ENCODE results near the gene PLBD2. TPM values are rescaled to one million over a fixed set of nuclear protein-coding genes. Genes with fewer than 3 reads are reported as not detected.

The PLBD2 gene
- 91.4 to 102 TPM (median 102 TPM) in 3 replicates for total RNA-seq
- long read RNA-seq, full-length matches to known transcripts, result 69 of 92 reads
- long read RNA-seq, partial matches to known transcripts, result 4 of 92 reads
- long read RNA-seq, other reads (novel, unspliced or antisense), result 19 of 92 reads

DNA sequence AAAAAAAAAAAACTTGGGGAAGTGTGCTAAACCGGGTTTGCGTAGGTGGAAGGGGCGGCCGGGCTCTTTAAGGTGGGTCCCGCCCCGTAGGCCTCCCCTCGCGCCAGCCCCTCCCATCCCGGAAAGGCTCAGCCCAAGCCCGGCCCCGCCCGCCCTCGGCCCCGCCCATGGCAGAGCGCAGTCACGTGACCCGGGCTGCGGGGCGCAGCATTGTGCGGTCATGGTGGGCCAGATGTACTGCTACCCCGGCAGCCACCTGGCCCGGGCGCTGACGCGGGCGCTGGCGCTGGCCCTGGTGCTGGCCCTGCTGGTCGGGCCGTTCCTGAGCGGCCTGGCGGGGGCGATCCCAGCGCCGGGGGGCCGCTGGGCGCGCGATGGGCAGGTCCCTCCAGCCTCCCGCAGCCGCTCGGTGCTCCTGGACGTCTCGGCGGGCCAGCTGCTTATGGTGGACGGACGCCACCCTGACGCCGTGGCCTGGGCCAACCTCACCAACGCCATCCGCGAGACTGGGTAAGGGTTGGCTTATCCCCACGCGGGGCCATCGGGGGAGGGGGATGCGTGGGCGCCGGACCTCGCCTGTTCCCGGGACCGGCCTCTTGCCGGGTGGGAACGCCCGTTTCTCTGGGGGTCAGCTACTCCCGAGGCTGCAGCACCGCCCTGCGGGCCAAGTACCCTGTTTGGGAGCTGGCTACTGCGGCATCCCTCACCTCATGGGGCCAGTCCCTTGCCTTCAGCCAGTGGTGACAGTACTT, at the start of gene PLBD2:
PLBD2 (plus strand) TSS at position 207 of the 752 bp plus-strand sequence; CDS start at position 221, 14 bp downstream.
- Mint-ChIP-seq H3K9me3 (ENCODE audit: low read depth) (no peaks in the 10 kb centered on the region), H3K4me1 (ENCODE audit: low read depth) (peaks cover 18% of the 10 kb centered on the region), H3K4me3 (ENCODE audit: unreplicated experiment) (peak within 1 kb of the TSS; percentile 84), H3K27me3 (ENCODE audit: low read depth) (no peaks in the 10 kb centered on the region), H3K36me3 (ENCODE audit: low read depth) (no peaks in the 10 kb centered on the region), H3K27ac (ENCODE audit: unreplicated experiment) (peak within 1 kb of the TSS; percentile 84)
- TF ChIP-seq, protein P1, sequence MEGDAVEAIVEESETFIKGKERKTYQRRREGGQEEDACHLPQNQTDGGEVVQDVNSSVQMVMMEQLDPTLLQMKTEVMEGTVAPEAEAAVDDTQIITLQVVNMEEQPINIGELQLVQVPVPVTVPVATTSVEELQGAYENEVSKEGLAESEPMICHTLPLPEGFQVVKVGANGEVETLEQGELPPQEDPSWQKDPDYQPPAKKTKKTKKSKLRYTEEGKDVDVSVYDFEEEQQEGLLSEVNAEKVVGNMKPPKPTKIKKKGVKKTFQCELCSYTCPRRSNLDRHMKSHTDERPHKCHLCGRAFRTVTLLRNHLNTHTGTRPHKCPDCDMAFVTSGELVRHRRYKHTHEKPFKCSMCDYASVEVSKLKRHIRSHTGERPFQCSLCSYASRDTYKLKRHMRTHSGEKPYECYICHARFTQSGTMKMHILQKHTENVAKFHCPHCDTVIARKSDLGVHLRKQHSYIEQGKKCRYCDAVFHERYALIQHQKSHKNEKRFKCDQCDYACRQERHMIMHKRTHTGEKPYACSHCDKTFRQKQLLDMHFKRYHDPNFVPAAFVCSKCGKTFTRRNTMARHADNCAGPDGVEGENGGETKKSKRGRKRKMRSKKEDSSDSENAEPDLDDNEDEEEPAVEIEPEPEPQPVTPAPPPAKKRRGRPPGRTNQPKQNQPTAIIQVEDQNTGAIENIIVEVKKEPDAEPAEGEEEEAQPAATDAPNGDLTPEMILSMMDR (IDR thresholded peaks at IDR 0.05), result peak; percentile 47
- DNase-seq (ENCODE audit: low spot score), result no peak

- H3K4me3 Mint-ChIP-seq (ENCODE audit: unreplicated experiment), result no peak overlapping the region
- TF ChIP-seq, protein P1 (IDR thresholded peaks at IDR 0.05), result peak; percentile 52
- H3K36me3 Mint-ChIP-seq (ENCODE audit: low read depth), result peaks cover 13% of the 10 kb centered on the region
- DNase-seq (ENCODE audit: low spot score), result no peak
- H3K27ac Mint-ChIP-seq (ENCODE audit: unreplicated experiment), result no peak overlapping the region
- H3K27me3 Mint-ChIP-seq (ENCODE audit: low read depth), result no peaks in the 10 kb centered on the region
- no peaks in the 10 kb centered on the region for H3K9me3 Mint-ChIP-seq (ENCODE audit: low read depth)
- H3K4me1 Mint-ChIP-seq (ENCODE audit: low read depth), result no peaks in the 10 kb centered on the region
Observed at GRCh38 chr12:113310489-113310888, 47.9 kb upstream of the PLBD2 start.

DNA sequence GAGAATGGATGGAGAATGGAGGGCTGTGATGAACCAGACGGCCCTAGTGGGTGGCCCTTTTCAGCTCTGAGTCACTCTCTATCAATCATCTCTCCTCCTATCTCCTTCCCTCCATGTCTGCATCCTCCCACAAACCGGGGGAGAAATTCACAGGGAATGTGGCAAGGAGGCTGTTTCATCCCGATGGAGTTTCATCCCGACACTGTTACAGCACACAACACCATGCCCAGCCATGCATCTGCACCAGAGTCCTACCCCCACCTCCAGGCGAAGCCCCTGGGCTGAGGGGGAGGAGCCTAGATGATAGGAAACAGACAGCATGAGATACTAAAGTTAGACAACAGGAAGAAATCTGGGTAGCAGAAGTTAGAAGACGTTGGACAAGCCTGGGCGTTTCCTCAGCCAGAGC, 44.3 kb upstream of the PLBD2 start:
- H3K9me3 Mint-ChIP-seq (ENCODE audit: low read depth), result no peaks in the 10 kb centered on the region
- no peak for DNase-seq (ENCODE audit: low spot score)

DNA sequence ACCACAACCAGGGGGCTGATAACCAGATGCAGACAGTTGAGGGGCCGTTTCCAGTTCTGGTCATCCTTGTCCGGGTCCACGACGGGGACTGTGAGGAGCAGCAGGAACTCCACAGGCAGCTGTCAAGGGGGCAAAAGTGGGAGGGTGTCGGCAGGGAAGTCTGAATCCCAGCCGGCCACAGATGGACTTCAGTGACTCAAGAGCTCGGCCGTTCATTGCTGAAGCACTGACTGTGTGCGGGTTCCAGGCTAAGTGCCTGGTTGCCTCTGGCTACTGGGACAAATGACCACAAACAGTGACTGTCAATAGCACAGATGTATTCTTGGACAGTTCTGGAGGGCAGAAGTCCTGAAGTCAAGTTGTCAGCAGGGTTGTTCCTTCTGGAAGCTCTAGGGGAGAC, 43.0 kb upstream of the PLBD2 start:
- TF ChIP-seq, protein P1 (IDR thresholded peaks at IDR 0.05), result no peak
- H3K27me3 Mint-ChIP-seq (ENCODE audit: low read depth), result no peaks in the 10 kb centered on the region
- no peaks in the 10 kb centered on the region for H3K4me1 Mint-ChIP-seq (ENCODE audit: low read depth)
- no peaks in the 10 kb centered on the region for H3K9me3 Mint-ChIP-seq (ENCODE audit: low read depth)
- DNase-seq (ENCODE audit: low spot score), result no peak
- H3K4me3 Mint-ChIP-seq (ENCODE audit: unreplicated experiment), result no peak overlapping the region
- no peak overlapping the region for H3K27ac Mint-ChIP-seq (ENCODE audit: unreplicated experiment)
- H3K36me3 Mint-ChIP-seq (ENCODE audit: low read depth), result peaks cover 23% of the 10 kb centered on the region

More for the DNA sequence above, 44.3 kb upstream of the PLBD2 start:
- TF ChIP-seq, protein P1 (IDR thresholded peaks at IDR 0.05), result no peak
- no peaks in the 10 kb centered on the region for H3K27me3 Mint-ChIP-seq (ENCODE audit: low read depth)
- H3K4me1 Mint-ChIP-seq (ENCODE audit: low read depth), result no peaks in the 10 kb centered on the region
- H3K36me3 Mint-ChIP-seq (ENCODE audit: low read depth), result peaks cover 19% of the 10 kb centered on the region
- no peak overlapping the region for H3K4me3 Mint-ChIP-seq (ENCODE audit: unreplicated experiment)
- H3K27ac Mint-ChIP-seq (ENCODE audit: unreplicated experiment), result no peak overlapping the region

DNA sequence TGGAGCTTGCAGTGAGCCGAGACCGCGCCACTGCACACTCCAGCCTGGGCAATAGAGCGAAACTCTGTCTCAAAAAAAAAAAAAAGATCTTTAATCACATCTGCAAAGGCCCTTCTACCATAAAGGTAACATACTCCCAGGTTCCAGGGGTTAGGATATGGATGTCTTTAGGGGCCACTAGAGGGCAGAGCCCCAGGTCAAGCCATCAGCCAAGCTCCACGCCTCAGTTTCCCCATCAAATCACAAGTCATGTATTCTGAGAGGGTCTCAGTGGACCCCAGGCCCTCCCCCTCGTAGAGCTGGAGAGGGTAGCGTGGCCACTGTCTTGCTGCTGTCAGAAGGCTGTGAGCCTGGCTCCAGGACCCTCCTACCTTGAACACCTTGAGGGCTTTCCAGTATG, 42.2 kb upstream of the PLBD2 start:
- Mint-ChIP-seq H3K4me3 (ENCODE audit: unreplicated experiment) (no peak overlapping the region), H3K27me3 (ENCODE audit: low read depth) (no peaks in the 10 kb centered on the region), H3K4me1 (ENCODE audit: low read depth) (no peaks in the 10 kb centered on the region), H3K9me3 (ENCODE audit: low read depth) (no peaks in the 10 kb centered on the region), H3K27ac (ENCODE audit: unreplicated experiment) (no peak overlapping the region), H3K36me3 (ENCODE audit: low read depth) (peaks cover 23% of the 10 kb centered on the region)
- DNase-seq (ENCODE audit: low spot score), result no peak
- TF ChIP-seq, protein P1 (IDR thresholded peaks at IDR 0.05), result peak; percentile 38

All from chondrocyte (in vitro differentiated cells).